ENCODE results near the gene OAS3. TPM values are rescaled to one million over a fixed set of nuclear protein-coding genes. Genes with fewer than 3 reads are reported as not detected.

Gene OAS3
- total RNA-seq, 2 donors from 2014 or later, result 11.9 to 13.7 TPM

GRCh38 chr12:112971248-112971647 is 33.0 kb downstream of the OAS3 start:
- H3K36me3 ChIP-seq, result peaks cover 4% of the 10 kb centered on the region
- TF ChIP-seq CTCF (IDR thresholded peaks at IDR 0.05), result no peak
- H3K27ac ChIP-seq, result no peak overlapping the region

GRCh38 chr12:112973011-112973735 is 34.9 kb downstream of the OAS3 start:
- DNase-seq (ENCODE audit: low spot score) (no peak), ATAC-seq (ENCODE audit: insufficient number of reproducible peaks, low FRiP score, low read depth) (no peak)
- peaks cover 12 to 23% of the 10 kb centered on the region in 2 donors for H3K4me1 ChIP-seq (ENCODE audit: control insufficient read depth in 1 of 2, low read depth in 2 of 2)
- no peak for TF ChIP-seq CTCF (IDR thresholded peaks at IDR 0.05)
- no peak overlapping the region for H3K4me3 ChIP-seq
- H3K9me3 ChIP-seq, result no peaks in the 10 kb centered on the region
- H3K27me3 ChIP-seq (replicated peaks; ENCODE audit: insufficient read depth), result no peaks in the 10 kb centered on the region
- peaks cover 4% of the 10 kb centered on the region for H3K36me3 ChIP-seq
- no peak overlapping the region for H3K27ac ChIP-seq

More at GRCh38 chr12:112971248-112971647, 33.0 kb downstream of the OAS3 start:
- peaks cover 4 to 10% of the 10 kb centered on the region in 2 donors for H3K4me1 ChIP-seq (ENCODE audit: control insufficient read depth in 1 of 2, low read depth in 2 of 2)
- H3K27me3 ChIP-seq (replicated peaks; ENCODE audit: insufficient read depth), result no peaks in the 10 kb centered on the region
- no peak for ATAC-seq (ENCODE audit: insufficient number of reproducible peaks, low FRiP score, low read depth)
- DNase-seq (ENCODE audit: low spot score), result no peak
- no peaks in the 10 kb centered on the region for H3K9me3 ChIP-seq
- H3K4me3 ChIP-seq, result no peak overlapping the region

GRCh38 chr12:112973818-112974231 is 35.6 kb downstream of the OAS3 start:
- no peak for ATAC-seq (ENCODE audit: insufficient number of reproducible peaks, low FRiP score, low read depth)
- Histone ChIP-seq H3K27me3 (replicated peaks; ENCODE audit: insufficient read depth) (no peaks in the 10 kb centered on the region), H3K4me3 (no peak overlapping the region), H3K4me1 (ENCODE audit: control insufficient read depth in 1 of 2, low read depth in 2 of 2) (peaks cover 15 to 25% of the 10 kb centered on the region in 2 donors), H3K36me3 (peaks cover 4% of the 10 kb centered on the region), H3K9me3 (no peaks in the 10 kb centered on the region), H3K27ac (no peak overlapping the region)
- no peak for DNase-seq (ENCODE audit: low spot score)
- no peak for TF ChIP-seq CTCF (IDR thresholded peaks at IDR 0.05)

- no peak for TF ChIP-seq CTCF (IDR thresholded peaks at IDR 0.05)
- H3K9me3 ChIP-seq, result no peaks in the 10 kb centered on the region
- peaks cover 15 to 33% of the 10 kb centered on the region in 2 donors for H3K4me1 ChIP-seq (ENCODE audit: control insufficient read depth in 1 of 2, low read depth in 2 of 2)
- ATAC-seq (ENCODE audit: insufficient number of reproducible peaks, low FRiP score, low read depth) (no peak), DNase-seq (ENCODE audit: low spot score) (no peak)
- H3K27ac ChIP-seq, result no peak overlapping the region
- no peaks in the 10 kb centered on the region for H3K36me3 ChIP-seq
- H3K4me3 ChIP-seq, result no peak overlapping the region
- H3K27me3 ChIP-seq (replicated peaks; ENCODE audit: insufficient read depth), result no peaks in the 10 kb centered on the region
Measured at GRCh38 chr12:112974904-112975303, 36.6 kb downstream of the OAS3 start.

- Histone ChIP-seq H3K4me3 (no peak overlapping the region), H3K36me3 (no peaks in the 10 kb centered on the region), H3K4me1 (ENCODE audit: control insufficient read depth in 1 of 2, low read depth in 2 of 2) (peaks cover 15 to 33% of the 10 kb centered on the region in 2 donors), H3K27ac (no peak overlapping the region), H3K9me3 (no peaks in the 10 kb centered on the region), H3K27me3 (replicated peaks; ENCODE audit: insufficient read depth) (no peaks in the 10 kb centered on the region)
- ATAC-seq (ENCODE audit: insufficient number of reproducible peaks, low FRiP score, low read depth), result no peak
- DNase-seq (ENCODE audit: low spot score), result no peak
- no peak for TF ChIP-seq CTCF (IDR thresholded peaks at IDR 0.05)
Measured at GRCh38 chr12:112977139-112977538, 38.9 kb downstream of the OAS3 start.
